Common myeloid progenitor, CD34-positive (primary cell): ENCODE results near the gene MBTD1.
"Not testable (repeated sequence)": the region's sequence is repeated elsewhere in the genome, so short reads cannot be mapped to it uniquely, and the experiment has no call there.

ENCODE experiments used
- CTCF ChIA-PET: fragments of 350-600 bp; sonication (Branson Sonifier 250); formaldehyde crosslinking; loops from one replicate; lab custom pipeline; 2021; ENCODE audit warnings: antibody characterized with exemption; lab: Charles Lee
- POLR2A ChIA-PET: fragments of 350-600 bp; sonication (Branson Sonifier 250); formaldehyde crosslinking; loops from one replicate; lab custom pipeline; 2021; ENCODE audit warnings: antibody characterized with exemption; lab: Charles Lee
- DNase-seq, 3 donors: peaks; one replicate each; pipeline versions ENCODE4 v3.0.0 to v3.0.0-alpha.2; 2013
- H3K27ac ChIP-seq, 2 experiments: 1 replicate in 1 of 2; 2 replicates in 1 of 2; pipeline ENCODE4 v1.7.0; 2013; ENCODE audit warnings: inconsistent platforms in 2 of 2, low read length in 2 of 2, mild to moderate bottlenecking in 2 of 2, low read depth in 1 of 2, moderate library complexity in 1 of 2; ENCODE audit not compliant: severe bottlenecking in 2 of 2, insufficient read depth in 1 of 2, poor library complexity in 1 of 2
- H3K27me3 ChIP-seq, 5 experiments: replicated peaks in 2 of 5; 1 replicate in 3 of 5; 2 replicates in 2 of 5; pipeline versions ENCODE4 v1.6.1 to v1.7.0; 2013; ENCODE audit warnings: low read length in 4 of 5, mild to moderate bottlenecking in 2 of 5, moderate library complexity in 2 of 5, inconsistent platforms in 1 of 5; ENCODE audit not compliant: insufficient read depth in 5 of 5, control insufficient read depth in 4 of 5
- H3K36me3 ChIP-seq, 4 experiments: 1 replicate in 2 of 4; 2 replicates in 2 of 4; pipeline versions ENCODE4 v1.6.1 to v1.7.0; 2013; ENCODE audit warnings: low read length in 3 of 4, control low read depth in 1 of 4, mild to moderate bottlenecking in 1 of 4; ENCODE audit not compliant: control insufficient read depth in 4 of 4, insufficient read depth in 4 of 4
- H3K4me1 ChIP-seq, 4 experiments: 1 replicate in 3 of 4; 2 replicates in 1 of 4; pipeline versions ENCODE4 v1.6.1 to v1.7.1; 2013; ENCODE audit warnings: low read length in 3 of 4, mild to moderate bottlenecking in 3 of 4, control low read depth in 1 of 4, inconsistent platforms in 1 of 4, moderate library complexity in 1 of 4; ENCODE audit not compliant: control insufficient read depth in 4 of 4, insufficient read depth in 4 of 4; ENCODE audit errors: control extremely low read depth in 1 of 4
- H3K4me3 ChIP-seq, 7 experiments: 1 replicate in 4 of 7; 2 replicates in 3 of 7; pipeline versions ENCODE4 v1.5.1 to v1.7.0; 2013; ENCODE audit warnings: mild to moderate bottlenecking in 7 of 7, low read length in 6 of 7, moderate library complexity in 6 of 7, inconsistent platforms in 2 of 7, low read depth in 2 of 7, control low read depth in 1 of 7; ENCODE audit not compliant: insufficient read depth in 4 of 7, control insufficient read depth in 1 of 7; ENCODE audit errors: extremely low read depth in 1 of 7
- H3K9me3 ChIP-seq, 5 experiments: 1 replicate in 4 of 5; 2 replicates in 1 of 5; pipeline versions ENCODE4 v1.6.1 to v1.7.1; 2013; ENCODE audit warnings: low read length in 4 of 5, mild to moderate bottlenecking in 2 of 5, inconsistent platforms in 1 of 5, low read depth in 1 of 5, moderate library complexity in 1 of 5; ENCODE audit not compliant: control insufficient read depth in 4 of 5, insufficient read depth in 2 of 5; ENCODE audit errors: control extremely low read depth in 1 of 5
- WGBS: methylation state at CpG from one replicate; pipeline ENCODE4 v1.1.5; 2013; ENCODE audit not compliant: insufficient coverage; 5-methylcytosine and 5-hydroxymethylcytosine counted together

The MBTD1 gene

GRCh38 chr17:51287412-51287811, 27.6 kb upstream of the MBTD1 start:
- POLR2A ChIA-PET, result no interaction called here
- WGBS, result 88% methylated on average over 1 of the region's 1 CpG
- Histone ChIP-seq H3K4me1 (no peaks in the 10 kb centered on the region), H3K9me3 (no peaks in the 10 kb centered on the region), H3K27me3 (no peaks in the 10 kb centered on the region), H3K36me3 (peaks cover 28 to 77% (median 53%) of the 10 kb centered on the region in 4 experiments), H3K4me3 (no peak overlapping the region), H3K27ac (no peak overlapping the region)
- DNase-seq, result no peak
- CTCF ChIA-PET, result interaction anchor here (1.8 to 3.0 kb wide), 2 partner anchors 10 to 12 kb away, joined by 4 to 12 read pairs; no protein-coding TSS in a partner anchor

GRCh38 chr17:51279183-51279582, 19.3 kb upstream of the MBTD1 start:
- POLR2A ChIA-PET, result no interaction called here
- DNase-seq, result no peak
- CTCF ChIA-PET, result interaction anchor here (1.2 kb wide), 1 partner anchor 10 kb away, joined by 3 read pairs; no protein-coding TSS in a partner anchor
- Histone ChIP-seq H3K9me3 (no peaks in the 10 kb centered on the region), H3K4me3 (no peak overlapping the region), H3K27ac (no peak overlapping the region), H3K36me3 (peaks cover 40 to 74% (median 57%) of the 10 kb centered on the region in 4 experiments), H3K27me3 (no peaks in the 10 kb centered on the region), H3K4me1 (no peaks in the 10 kb centered on the region)

- H3K36me3 ChIP-seq, result peaks cover 38 to 78% (median 55%) of the 10 kb centered on the region in 4 experiments
- CTCF ChIA-PET, result interaction anchor here (1.1 kb wide), 1 partner anchor 27 kb away, joined by 3 read pairs; no protein-coding TSS in a partner anchor
- no peaks in the 10 kb centered on the region for H3K4me1 ChIP-seq
- H3K27ac ChIP-seq, result no peak overlapping the region
- no peak for DNase-seq
- no peaks in the 10 kb centered on the region for H3K9me3 ChIP-seq
- H3K4me3 ChIP-seq, result no peak overlapping the region
- WGBS, result no CpG with 5 or more reads among the region's 1 CpG
- H3K27me3 ChIP-seq, result no peaks in the 10 kb centered on the region
- POLR2A ChIA-PET, result no interaction called here
Measured at GRCh38 chr17:51275381-51275780, 15.5 kb upstream of the MBTD1 start.

GRCh38 chr17:51272812-51273211, 13.0 kb upstream of the MBTD1 start:
- no peaks in the 10 kb centered on the region for H3K4me1 ChIP-seq
- H3K27ac ChIP-seq, result no peak overlapping the region
- H3K4me3 ChIP-seq, result no peak overlapping the region
- CTCF ChIA-PET, result no interaction called here
- POLR2A ChIA-PET, result no interaction called here
- no peaks in the 10 kb centered on the region for H3K9me3 ChIP-seq
- no peak for DNase-seq
- no peaks in the 10 kb centered on the region for H3K27me3 ChIP-seq
- WGBS, result 100% methylated on average over 1 of the region's 1 CpG
- peaks cover 23 to 78% (median 53%) of the 10 kb centered on the region in 4 experiments for H3K36me3 ChIP-seq

- H3K36me3 ChIP-seq, result peaks cover 9 to 75% (median 50%) of the 10 kb centered on the region in 4 experiments
- POLR2A ChIA-PET, result interaction anchor here (0.7 kb wide), 1 partner anchor 9 kb away, joined by 3 read pairs; no protein-coding TSS in a partner anchor
Measured at GRCh38 chr17:51270636-51271035, 10.8 kb upstream of the MBTD1 start.

GRCh38 chr17:51269991-51270390, 10.1 kb upstream of the MBTD1 start:
- no peak for DNase-seq
- 96% methylated on average over 3 of the region's 6 CpGs for WGBS
- Histone ChIP-seq H3K4me1 (no peaks in the 10 kb centered on the region), H3K27ac (no peak overlapping the region), H3K9me3 (no peaks in the 10 kb centered on the region), H3K36me3 (peaks cover 6 to 74% (median 47%) of the 10 kb centered on the region in 4 experiments), H3K27me3 (no peaks in the 10 kb centered on the region), H3K4me3 (no peak overlapping the region)
- ChIA-PET CTCF (no interaction called here), POLR2A (no interaction called here)

More at GRCh38 chr17:51270636-51271035, 10.8 kb upstream of the MBTD1 start:
- Histone ChIP-seq H3K4me1 (no peaks in the 10 kb centered on the region), H3K4me3 (no peak overlapping the region), H3K27me3 (no peaks in the 10 kb centered on the region), H3K27ac (no peak overlapping the region), H3K9me3 (no peaks in the 10 kb centered on the region)
- no CpG with 5 or more reads among the region's 1 CpG for WGBS
- no peak for DNase-seq
- CTCF ChIA-PET, result no interaction called here

- H3K27ac ChIP-seq, CTCF ChIA-PET, H3K27me3 ChIP-seq, H3K9me3 ChIP-seq, H3K4me3 ChIP-seq: not testable (repeated sequence)
- POLR2A ChIA-PET, result interaction anchor here (0.6 kb wide), 1 partner anchor 80 kb away, joined by 3 read pairs; no protein-coding TSS in a partner anchor
- peak; percentile 5 to 46 (median 37) for DNase-seq
- Histone ChIP-seq H3K36me3 (peaks cover 7 to 43% (median 32%) of the 10 kb centered on the region in 4 experiments), H3K4me1 (peaks cover 2 to 23% (median 20%) of the 10 kb centered on the region in 4 experiments)
- 94% methylated on average over 4 of the region's 4 CpGs for WGBS
Measured at GRCh38 chr17:51264466-51264865, 4.6 kb upstream of the MBTD1 start.
